ENCODE results near the gene ADGRL4.

GRCh38 chr1:79005945-79006344, 585 bp downstream of the ADGRL4 start:
- TF ChIP-seq POLR2A (IDR thresholded peaks at IDR 0.05; ENCODE audit: low read depth, low read length) (no peak), POLR2AphosphoS5 (IDR thresholded peaks at IDR 0.05; ENCODE audit: low read depth, low read length) (no peak), TAF1 (IDR thresholded peaks at IDR 0.05; ENCODE audit: borderline replicate concordance, low read depth, low read length) (no peak)
